Measurements from ENCODE around the gene GID8. TPM values are rescaled to one million over a fixed set of nuclear protein-coding genes. Genes with fewer than 3 reads are reported as not detected.

Gene GID8
- total and polyA plus RNA-seq, 2 of the 13 experiments (the other 11 are each of a cell fraction or from before 2014, with no cell fraction given) = 39.6 to 59.8 TPM

DNA sequence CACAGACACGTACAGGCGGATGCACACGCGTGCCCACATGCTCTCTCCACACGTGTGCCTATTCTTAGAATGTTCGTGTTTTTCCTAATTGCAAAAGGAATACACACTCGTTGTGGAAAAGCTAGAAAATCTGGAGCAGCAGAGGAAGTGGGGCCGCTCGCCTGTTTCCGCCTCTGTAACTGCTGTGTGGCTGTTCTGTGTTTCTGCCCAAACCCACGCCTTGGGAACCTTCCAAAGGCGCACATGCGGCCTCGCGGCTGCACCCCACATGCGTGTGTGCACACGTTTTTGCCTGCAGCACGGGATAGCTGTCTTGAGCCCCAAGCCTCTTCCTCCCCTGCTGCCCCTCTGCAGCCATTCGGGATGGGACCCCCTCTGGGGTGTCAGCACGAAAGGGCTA is 26.8 kb downstream of the GID8 start (continued):
- no peak for TF ChIP-seq HOXA5 (CRISPR knock-in tag; IDR thresholded peaks at IDR 0.05)
- TF ChIP-seq HES4 (CRISPR knock-in tag; IDR thresholded peaks at IDR 0.05; ENCODE audit: borderline replicate concordance) = 0 out of 2 replicates have a peak, but pooled peaks have one; percentile 12
- no peak for TF ChIP-seq MTF1 (CRISPR knock-in tag; IDR thresholded peaks at IDR 0.05)
- TF ChIP-seq PCBP2 (optimal IDR thresholded peaks at IDR 0.05; ENCODE audit: low read depth, low read length, poor library complexity, severe bottlenecking) = no peak
- no peak for TF ChIP-seq IRX3 (CRISPR knock-in tag; IDR thresholded peaks at IDR 0.05; ENCODE audit: borderline replicate concordance, low read depth)
- no peak for TF ChIP-seq SETDB1 (CRISPR knock-in tag; IDR thresholded peaks at IDR 0.05; ENCODE audit: borderline replicate concordance)
- TF ChIP-seq, protein P1, sequence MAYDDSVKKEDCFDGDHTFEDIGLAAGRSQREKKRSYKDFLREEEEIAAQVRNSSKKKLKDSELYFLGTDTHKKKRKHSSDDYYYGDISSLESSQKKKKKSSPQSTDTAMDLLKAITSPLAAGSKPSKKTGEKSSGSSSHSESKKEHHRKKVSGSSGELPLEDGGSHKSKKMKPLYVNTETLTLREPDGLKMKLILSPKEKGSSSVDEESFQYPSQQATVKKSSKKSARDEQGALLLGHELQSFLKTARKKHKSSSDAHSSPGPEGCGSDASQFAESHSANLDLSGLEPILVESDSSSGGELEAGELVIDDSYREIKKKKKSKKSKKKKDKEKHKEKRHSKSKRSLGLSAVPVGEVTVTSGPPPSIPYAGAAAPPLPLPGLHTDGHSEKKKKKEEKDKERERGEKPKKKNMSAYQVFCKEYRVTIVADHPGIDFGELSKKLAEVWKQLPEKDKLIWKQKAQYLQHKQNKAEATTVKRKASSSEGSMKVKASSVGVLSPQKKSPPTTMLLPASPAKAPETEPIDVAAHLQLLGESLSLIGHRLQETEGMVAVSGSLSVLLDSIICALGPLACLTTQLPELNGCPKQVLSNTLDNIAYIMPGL (CRISPR knock-in tag; IDR thresholded peaks at IDR 0.05; ENCODE audit: borderline replicate concordance in 1 of 2, low read depth in 1 of 2) = no peak
- TF ChIP-seq MAFG (CRISPR knock-in tag; IDR thresholded peaks at IDR 0.05) = no peak
- no peak for TF ChIP-seq SMARCC2 (IDR thresholded peaks at IDR 0.05)
- no peak for TF ChIP-seq ZNF317 (CRISPR knock-in tag; IDR thresholded peaks at IDR 0.05)
- TF ChIP-seq GTF2F1 (IDR thresholded peaks at IDR 0.05; ENCODE audit: low read length) = no peak
- TF ChIP-seq MATR3 (CRISPR knock-in tag; IDR thresholded peaks at IDR 0.05) = no peak
- no peak for TF ChIP-seq ZNF792 (CRISPR knock-in tag; IDR thresholded peaks at IDR 0.05)
- no peak for TF ChIP-seq EEA1 (CRISPR knock-in tag; IDR thresholded peaks at IDR 0.05; ENCODE audit: borderline replicate concordance)
- no peak for TF ChIP-seq ZNF34 (CRISPR knock-in tag; IDR thresholded peaks at IDR 0.05; ENCODE audit: borderline replicate concordance)
- TF ChIP-seq, protein P2, sequence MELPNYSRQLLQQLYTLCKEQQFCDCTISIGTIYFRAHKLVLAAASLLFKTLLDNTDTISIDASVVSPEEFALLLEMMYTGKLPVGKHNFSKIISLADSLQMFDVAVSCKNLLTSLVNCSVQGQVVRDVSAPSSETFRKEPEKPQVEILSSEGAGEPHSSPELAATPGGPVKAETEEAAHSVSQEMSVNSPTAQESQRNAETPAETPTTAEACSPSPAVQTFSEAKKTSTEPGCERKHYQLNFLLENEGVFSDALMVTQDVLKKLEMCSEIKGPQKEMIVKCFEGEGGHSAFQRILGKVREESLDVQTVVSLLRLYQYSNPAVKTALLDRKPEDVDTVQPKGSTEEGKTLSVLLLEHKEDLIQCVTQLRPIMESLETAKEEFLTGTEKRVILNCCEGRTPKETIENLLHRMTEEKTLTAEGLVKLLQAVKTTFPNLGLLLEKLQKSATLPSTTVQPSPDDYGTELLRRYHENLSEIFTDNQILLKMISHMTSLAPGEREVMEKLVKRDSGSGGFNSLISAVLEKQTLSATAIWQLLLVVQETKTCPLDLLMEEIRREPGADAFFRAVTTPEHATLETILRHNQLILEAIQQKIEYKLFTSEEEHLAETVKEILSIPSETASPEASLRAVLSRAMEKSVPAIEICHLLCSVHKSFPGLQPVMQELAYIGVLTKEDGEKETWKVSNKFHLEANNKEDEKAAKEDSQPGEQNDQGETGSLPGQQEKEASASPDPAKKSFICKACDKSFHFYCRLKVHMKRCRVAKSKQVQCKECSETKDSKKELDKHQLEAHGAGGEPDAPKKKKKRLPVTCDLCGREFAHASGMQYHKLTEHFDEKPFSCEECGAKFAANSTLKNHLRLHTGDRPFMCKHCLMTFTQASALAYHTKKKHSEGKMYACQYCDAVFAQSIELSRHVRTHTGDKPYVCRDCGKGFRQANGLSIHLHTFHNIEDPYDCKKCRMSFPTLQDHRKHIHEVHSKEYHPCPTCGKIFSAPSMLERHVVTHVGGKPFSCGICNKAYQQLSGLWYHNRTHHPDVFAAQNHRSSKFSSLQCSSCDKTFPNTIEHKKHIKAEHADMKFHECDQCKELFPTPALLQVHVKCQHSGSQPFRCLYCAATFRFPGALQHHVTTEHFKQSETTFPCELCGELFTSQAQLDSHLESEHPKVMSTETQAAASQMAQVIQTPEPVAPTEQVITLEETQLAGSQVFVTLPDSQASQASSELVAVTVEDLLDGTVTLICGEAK (IDR thresholded peaks at IDR 0.05) = no peak
- TF ChIP-seq, protein P2 (CRISPR knock-in tag; IDR thresholded peaks at IDR 0.05) = no peak
- TF ChIP-seq KAT8 (CRISPR knock-in tag; IDR thresholded peaks at IDR 0.05) = no peak
- no peak for TF ChIP-seq ZNF724P (CRISPR knock-in tag; IDR thresholded peaks at IDR 0.05; ENCODE audit: borderline replicate concordance)
- TF ChIP-seq ZZZ3 (CRISPR knock-in tag; IDR thresholded peaks at IDR 0.05; ENCODE audit: borderline replicate concordance) = no peak
- TF ChIP-seq ZNF672 (CRISPR knock-in tag; IDR thresholded peaks at IDR 0.05) = no peak
- TF ChIP-seq NR3C1 (CRISPR knock-in tag; IDR thresholded peaks at IDR 0.05) = no peak
- no peak for TF ChIP-seq SIX4 (CRISPR knock-in tag; IDR thresholded peaks at IDR 0.05)
